ENCODE results near the gene RUNDC3A.

GRCh38 chr17:44282264-44282663 is 26.1 kb upstream of the RUNDC3A start:
- TF ChIP-seq EZH2 (IDR thresholded peaks at IDR 0.05) = no peak
- TF ChIP-seq POLR2AphosphoS5 (IDR thresholded peaks at IDR 0.05; ENCODE audit: borderline replicate concordance, low read depth, low read length) = no peak
- TF ChIP-seq FOXP2 (optimal IDR thresholded peaks at IDR 0.05; ENCODE audit: control extremely low read depth, extremely low read length, insufficient read depth) = no peak

Measured in SK-N-MC (cell line).